Measurements from ENCODE around the gene TXK. TPM values are rescaled to one million over a fixed set of nuclear protein-coding genes. Genes with fewer than 3 reads are reported as not detected.
A peak's percentile ranks its signal among the peaks of the same experiment; 100 is the strongest.
"Not testable (repeated sequence)": the region's sequence is repeated elsewhere in the genome, so short reads cannot be mapped to it uniquely, and the experiment has no call there.

Gene TXK
- 1 to 10 TPM in 1 of 2 donors, under 1 TPM in 1; 0.55 to 1.8 TPM for total RNA-seq
- long read RNA-seq, partial matches to known transcripts = 0 of 3 reads
- long read RNA-seq, other reads (novel, unspliced or antisense) = 0 of 3 reads

DNA sequence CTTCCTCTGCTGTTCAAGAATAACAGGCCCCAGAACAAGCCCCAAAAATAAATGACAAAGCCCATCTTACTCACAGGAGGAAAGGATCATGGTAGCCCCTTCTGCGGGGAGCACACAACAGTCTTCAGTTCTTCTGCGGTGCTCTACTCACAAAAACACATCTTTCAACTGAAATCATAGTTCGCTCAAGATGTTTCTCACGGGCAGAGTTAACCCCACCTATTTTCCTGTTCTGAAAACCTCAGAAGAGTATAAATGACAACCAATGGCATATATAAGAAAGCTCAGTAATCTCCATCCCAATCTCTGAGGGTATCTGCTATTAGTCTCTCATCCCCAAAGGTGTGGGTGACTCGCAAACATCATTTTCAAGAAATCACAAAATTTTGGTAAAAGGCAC is at the start of gene TXK:
Gene TXK, minus strand, starts transcription at position 170 of the 400 bp plus-strand sequence. Its CDS starts 80 bp downstream, at position 90.
- intact Hi-C loops (cut with DNase I, micrococcal nuclease) = no loop called here
- DNase-seq = no peak
- ATAC-seq = no peak

DNA sequence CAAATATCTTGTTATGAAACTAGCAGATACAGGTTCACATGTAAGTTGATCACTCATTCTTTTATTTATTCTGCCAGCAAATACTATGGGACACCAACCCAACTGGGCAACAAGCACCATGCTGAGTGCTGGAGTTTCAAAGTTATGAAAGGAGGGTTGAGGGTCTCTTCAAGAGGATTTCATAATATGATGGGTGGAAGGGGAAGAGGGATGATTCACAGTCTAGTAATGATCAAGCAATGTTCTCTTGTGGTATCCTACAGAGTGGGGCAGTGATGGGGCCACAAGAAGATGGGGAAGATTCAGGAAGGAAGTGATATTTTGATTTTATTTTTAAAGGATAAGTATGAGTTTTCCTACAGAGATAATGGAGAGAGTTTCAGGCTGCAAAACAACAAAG is 46.2 kb upstream of the TXK start:
- ATAC-seq = no peak
- no peak for DNase-seq
- intact Hi-C loops (cut with DNase I, micrococcal nuclease) = no loop called here

- intact Hi-C loops (cut with DNase I, micrococcal nuclease) = no loop called here
- no peak for ATAC-seq
- no peak for DNase-seq
Measured at GRCh38 chr4:48178931-48179330, 44.9 kb upstream of the TXK start.

GRCh38 chr4:48175806-48176205 is 41.8 kb upstream of the TXK start:
- ATAC-seq = no peak
- intact Hi-C loops (cut with DNase I, micrococcal nuclease) = no loop called here
- no peak for DNase-seq

- intact Hi-C loops (cut with DNase I, micrococcal nuclease) = no loop called here
- DNase-seq = no peak
- ATAC-seq = no peak
Measured at GRCh38 chr4:48175328-48175727, 41.3 kb upstream of the TXK start.

GRCh38 chr4:48173056-48173991 is 39.3 kb upstream of the TXK start:
- no peak for ATAC-seq
- intact Hi-C loops (cut with DNase I, micrococcal nuclease) = no loop called here
- no peak for DNase-seq

DNA sequence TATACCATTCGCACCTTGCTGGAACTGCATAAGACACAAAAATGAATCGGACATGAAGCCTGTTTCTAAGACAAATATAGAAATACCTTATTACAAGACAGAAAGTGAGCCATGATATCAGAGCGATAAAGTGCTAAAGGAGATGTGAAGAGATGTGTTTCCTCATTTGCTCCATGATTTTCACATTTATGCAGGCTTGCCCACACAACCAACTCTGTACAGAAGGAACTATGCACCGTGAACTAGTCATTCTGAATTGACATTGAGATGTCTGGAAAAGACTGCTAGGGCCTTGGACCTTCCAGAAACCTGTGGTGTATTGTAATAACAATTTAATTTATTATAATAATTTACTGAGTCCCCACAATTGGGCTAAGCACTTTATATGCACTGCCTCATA is 38.6 kb upstream of the TXK start:
- DNase-seq = no peak
- intact Hi-C loops (cut with DNase I, micrococcal nuclease) = no loop called here
- no peak for ATAC-seq

DNA sequence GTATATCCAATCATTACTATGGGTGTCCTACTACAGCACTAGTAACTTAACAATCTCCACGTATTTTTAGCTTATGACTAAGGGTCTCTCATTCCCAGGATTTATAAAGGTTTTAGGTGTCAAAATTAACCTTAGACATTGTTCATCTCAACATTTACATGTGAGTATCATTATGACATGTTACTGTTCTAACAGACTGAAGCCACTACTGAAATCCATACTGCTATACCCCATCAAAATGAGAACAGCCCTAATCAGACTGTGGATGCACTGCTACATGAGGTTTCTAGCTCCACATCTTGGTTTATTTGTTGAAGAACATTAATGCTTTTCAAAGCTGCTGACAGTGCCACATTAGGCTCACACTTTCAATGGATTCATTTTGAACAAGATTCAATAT is 35.6 kb upstream of the TXK start:
- intact Hi-C loops (cut with DNase I, micrococcal nuclease) = no loop called here
- DNase-seq = no peak
- ATAC-seq = no peak

DNA sequence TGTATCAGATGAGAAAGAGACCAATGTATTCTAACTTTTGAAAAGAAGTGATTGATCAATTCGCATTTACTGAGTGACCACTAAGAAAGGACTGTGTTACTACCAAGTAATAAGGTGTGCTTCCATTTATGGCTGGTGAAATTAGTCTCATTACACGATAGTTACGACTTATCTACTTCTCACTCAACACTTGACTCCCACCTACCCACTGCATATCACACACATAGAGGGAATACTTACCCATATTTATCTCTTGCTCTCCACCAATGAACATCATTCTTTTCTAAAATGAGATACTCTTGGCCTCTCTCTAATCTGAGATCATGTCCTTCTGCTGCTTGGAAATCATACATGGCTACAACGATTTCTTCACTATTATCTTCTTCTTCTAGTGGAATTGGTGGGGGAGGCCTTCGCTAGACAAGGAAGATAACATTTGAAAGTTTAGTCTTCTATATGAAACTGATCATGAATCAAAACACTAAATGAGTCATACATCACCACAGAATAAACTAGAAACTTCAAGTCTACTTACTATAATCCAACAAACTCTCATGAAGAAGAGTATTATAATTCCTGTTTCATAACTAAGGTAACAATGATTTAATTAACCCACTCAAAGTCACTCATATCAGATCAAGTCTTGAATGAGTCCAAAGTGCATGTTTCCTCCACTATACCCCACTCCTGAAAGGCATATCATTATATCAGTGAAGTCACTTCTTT is 33.7 kb upstream of the TXK start:
- ATAC-seq (no peak), DNase-seq (no peak)
- intact Hi-C loops (cut with DNase I, micrococcal nuclease) = no loop called here

- ATAC-seq; DNase-seq; intact Hi-C loops (cut with DNase I, micrococcal nuclease): not testable (repeated sequence)
Measured at GRCh38 chr4:48164561-48164960, 30.5 kb upstream of the TXK start.

- intact Hi-C loops (cut with DNase I, micrococcal nuclease) = no loop called here
- DNase-seq = no peak
- no peak for ATAC-seq
Measured at GRCh38 chr4:48163746-48164145, 29.7 kb upstream of the TXK start.

DNA sequence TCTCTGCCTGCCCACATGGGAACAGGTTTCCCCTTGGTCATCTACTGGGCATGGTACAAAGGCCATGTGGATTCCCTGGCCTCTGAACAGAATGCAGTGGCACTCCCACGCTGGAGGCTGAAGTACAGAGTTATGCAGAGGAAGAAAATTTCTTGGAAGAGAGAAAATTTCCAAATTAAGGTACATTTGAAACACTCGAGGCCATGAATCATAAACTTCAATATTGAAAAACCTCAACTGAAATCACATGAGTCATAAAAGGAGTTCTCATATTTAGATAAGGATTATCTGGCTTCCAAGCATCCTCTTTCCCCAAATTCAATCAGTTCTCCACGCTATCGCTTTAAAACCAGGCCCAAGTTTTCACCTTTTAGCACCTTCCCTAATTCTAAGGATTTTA is 28.1 kb upstream of the TXK start:
- intact Hi-C loops (cut with DNase I, micrococcal nuclease) = no loop called here
- ATAC-seq = no peak

DNA sequence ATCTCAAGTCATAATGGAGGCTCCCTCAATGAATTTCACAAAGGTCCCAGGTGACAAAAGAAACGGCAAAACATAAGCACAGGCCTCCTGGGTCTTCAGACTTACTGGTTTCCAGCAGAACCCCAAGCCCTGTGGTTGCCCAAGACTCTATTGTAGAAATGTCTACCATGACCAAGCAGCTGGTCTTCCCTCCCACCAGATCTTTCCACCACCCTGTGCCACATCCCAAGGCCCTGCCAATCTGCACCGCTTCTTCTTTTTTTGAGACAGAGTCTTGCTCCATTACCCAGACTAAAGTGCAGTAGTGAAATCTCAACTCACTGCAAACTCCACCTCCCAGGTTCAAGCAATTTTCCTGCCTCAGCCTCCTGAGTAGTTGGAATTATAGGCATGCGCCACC is 23.2 kb upstream of the TXK start:
- DNase-seq (no peak), ATAC-seq (no peak)
- intact Hi-C loops (cut with DNase I, micrococcal nuclease) = no loop called here

More for the DNA sequence above, 28.1 kb upstream of the TXK start:
- no peak for DNase-seq

- DNase-seq (no peak), ATAC-seq (no peak)
- intact Hi-C loops (cut with DNase I, micrococcal nuclease) = no loop called here
Measured at GRCh38 chr4:48156423-48156822, 22.4 kb upstream of the TXK start.

- intact Hi-C loops (cut with DNase I, micrococcal nuclease) = no loop called here
- ATAC-seq = no peak
- DNase-seq = no peak
Measured at GRCh38 chr4:48153791-48154550, 19.9 kb upstream of the TXK start.

- intact Hi-C loops (cut with DNase I, micrococcal nuclease) = no loop called here
- DNase-seq = no peak
- ATAC-seq = no peak
Measured at GRCh38 chr4:48152259-48152658, 18.2 kb upstream of the TXK start.

- intact Hi-C loops (cut with DNase I, micrococcal nuclease) = no loop called here
- no peak for ATAC-seq
Measured at GRCh38 chr4:48149827-48150370, 15.8 kb upstream of the TXK start.

DNA sequence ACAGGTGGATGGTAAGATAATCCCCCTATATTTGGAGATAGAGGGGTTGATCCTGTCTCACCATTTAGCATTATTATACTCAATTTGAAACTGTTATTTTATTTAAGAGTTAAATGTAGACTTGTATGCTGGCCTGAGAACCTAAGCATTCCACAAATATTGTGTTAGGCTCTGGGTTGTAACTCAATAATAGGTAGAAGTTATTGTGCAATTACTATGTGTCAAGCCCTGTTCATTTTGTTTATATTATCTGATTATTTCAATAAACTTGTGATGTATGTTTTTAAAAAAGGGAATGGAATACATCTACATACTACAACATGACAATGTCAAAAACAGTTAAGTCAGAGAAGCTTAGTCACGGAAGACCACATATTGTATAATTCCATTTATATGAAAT is 13.6 kb upstream of the TXK start:
- DNase-seq = no peak
- ATAC-seq = no peak
- intact Hi-C loops (cut with DNase I, micrococcal nuclease) = no loop called here

More at GRCh38 chr4:48149827-48150370, 15.8 kb upstream of the TXK start:
- DNase-seq = no peak

DNA sequence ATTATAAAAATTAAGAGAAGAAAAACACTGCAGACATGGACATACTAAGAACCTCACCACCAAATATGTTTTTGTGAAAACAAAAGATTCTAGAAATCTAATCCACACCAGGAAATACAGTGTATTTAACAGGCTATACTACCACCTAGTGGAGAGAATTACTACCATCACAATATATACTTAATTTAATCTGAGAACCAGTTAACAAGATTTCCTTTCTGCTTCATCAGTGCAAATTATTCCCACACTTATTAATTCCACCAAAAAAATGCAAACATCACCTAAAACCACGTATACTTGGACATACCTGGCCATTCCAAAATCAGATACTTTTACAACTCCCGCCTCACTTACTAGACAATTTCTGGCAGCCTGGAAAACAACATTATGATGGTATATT is 7.0 kb upstream of the TXK start:
- ATAC-seq (peak; percentile 68), DNase-seq (no peak)
- intact Hi-C loops (cut with DNase I, micrococcal nuclease) = no loop called here

Measured in left colon (tissue), 2 donors.